ENCODE data around the gene METTL5. TPM values are rescaled to one million over a fixed set of nuclear protein-coding genes. Genes with fewer than 3 reads are reported as not detected.

The METTL5 gene
- total and polyA plus RNA-seq, 10 donors: 24.4 to 57.0 (median 34.5) TPM

GRCh38 chr2:169798718-169799592, 25.8 kb downstream of the METTL5 start, which contains the start of gene SSB:
TSS of gene SSB (plus strand) at chr2:169798871. CDS start at chr2:169800961, 2,090 bp downstream.
- Histone ChIP-seq H3K36me3 (peaks cover 0 to 33% (median 18%) of the 10 kb centered on the region in 6 donors), H3K27me3 (replicated peaks in 1 of 7) (no peaks in the 10 kb centered on the region), H3K9me3 (no peaks in the 10 kb centered on the region), H3K27ac (peak within 1 kb of the TSS; percentile 45 to 93 (median 90)), H3K4me1 (peaks cover 6 to 56% (median 39%) of the 10 kb centered on the region in 6 donors), H3K4me3 (peak within 1 kb of the TSS; percentile 62 to 90 (median 74))
- WGBS, 5 donors: 0 to 1% (median 0%) methylated on average over 45 to 67 of the region's 67 CpGs
- peak; percentile 98 for DNase-seq
- TF ChIP-seq CTCF (IDR thresholded peaks at IDR 0.05 in 8 of 11, conservative IDR thresholded peaks at IDR 0.05 in 3 of 11) (no peak), POLR2AphosphoS5 (IDR thresholded peaks at IDR 0.05) (peak; percentile 93 to 95 (median 94)), POLR2A (IDR thresholded peaks at IDR 0.05) (peak; percentile 15 to 69 (median 34))
- intact Hi-C loops (cut with DNase I; ENCODE audit: low total_unique reads): no loop called here

GRCh38 chr2:169798397-169798717, 26.3 kb downstream of the METTL5 start:
- intact Hi-C loops (cut with DNase I; ENCODE audit: low total_unique reads): no loop called here
- H3K9me3 ChIP-seq: no peaks in the 10 kb centered on the region
- 6 to 14% (median 10%) methylated on average over 4 of the region's 4 CpGs for WGBS, 5 donors
- peak overlapping the region; percentile 45 to 93 (median 90) for H3K27ac ChIP-seq
- DNase-seq: no peak
- H3K36me3 ChIP-seq: peaks cover 0 to 27% (median 13%) of the 10 kb centered on the region in 6 donors
- peak overlapping the region; percentile 62 to 90 (median 74) for H3K4me3 ChIP-seq
- TF ChIP-seq POLR2AphosphoS5 (IDR thresholded peaks at IDR 0.05): no peak
- no peak for TF ChIP-seq CTCF (IDR thresholded peaks at IDR 0.05 in 8 of 11, conservative IDR thresholded peaks at IDR 0.05 in 3 of 11)
- TF ChIP-seq POLR2A (IDR thresholded peaks at IDR 0.05): no peak
- no peaks in the 10 kb centered on the region for H3K27me3 ChIP-seq (replicated peaks in 1 of 7)
- H3K4me1 ChIP-seq: peaks cover 6 to 50% (median 34%) of the 10 kb centered on the region in 6 donors

GRCh38 chr2:169797601-169798000, 27.1 kb downstream of the METTL5 start:
- Histone ChIP-seq H3K27ac (no peak overlapping the region), H3K4me1 (peaks cover 6 to 42% (median 29%) of the 10 kb centered on the region in 6 donors), H3K9me3 (no peaks in the 10 kb centered on the region), H3K36me3 (peaks cover 0 to 19% (median 10%) of the 10 kb centered on the region in 6 donors), H3K4me3 (no peak overlapping the region), H3K27me3 (replicated peaks in 1 of 7) (no peaks in the 10 kb centered on the region)
- 86 to 98% (median 94%) methylated on average over 5 of the region's 5 CpGs for WGBS, 5 donors
- no peak for DNase-seq
- TF ChIP-seq POLR2AphosphoS5 (IDR thresholded peaks at IDR 0.05) (no peak), CTCF (IDR thresholded peaks at IDR 0.05 in 8 of 11, conservative IDR thresholded peaks at IDR 0.05 in 3 of 11) (no peak), POLR2A (IDR thresholded peaks at IDR 0.05) (no peak)
- intact Hi-C loops (cut with DNase I; ENCODE audit: low total_unique reads): no loop called here

- DNase-seq: no peak
- H3K27me3 ChIP-seq (replicated peaks in 1 of 7): no peaks in the 10 kb centered on the region
- H3K9me3 ChIP-seq: no peaks in the 10 kb centered on the region
- 84 to 97% (median 88%) methylated on average over 6 of the region's 6 CpGs for WGBS, 5 donors
- no peak overlapping the region for H3K27ac ChIP-seq
- intact Hi-C loops (cut with DNase I; ENCODE audit: low total_unique reads): no loop called here
- H3K4me3 ChIP-seq: no peak overlapping the region
- TF ChIP-seq POLR2AphosphoS5 (IDR thresholded peaks at IDR 0.05) (no peak), POLR2A (IDR thresholded peaks at IDR 0.05) (no peak), CTCF (IDR thresholded peaks at IDR 0.05 in 8 of 11, conservative IDR thresholded peaks at IDR 0.05 in 3 of 11) (no peak)
- H3K36me3 ChIP-seq: peaks cover 0 to 8% (median 3%) of the 10 kb centered on the region in 6 donors
- peaks cover 6 to 31% (median 19%) of the 10 kb centered on the region in 6 donors for H3K4me1 ChIP-seq
These were observed 28.3 kb downstream of the METTL5 start for GRCh38 chr2:169796441-169796840.

Data from spleen (tissue), 11 donors.